NB4 (cell line): ENCODE measurements around the gene HES2.

Source experiments
- MYC ChIP-seq: IDR thresholded peaks from 2 replicates; pipeline ENCODE4 v1.6.1; 2011; ENCODE audit warnings: low read depth, low read length
- POLR2A ChIP-seq: IDR thresholded peaks from 2 replicates; pipeline ENCODE4 v1.6.1; 2011; ENCODE audit warnings: mild to moderate bottlenecking; ENCODE audit not compliant: insufficient read length; ENCODE audit errors: extremely low read depth
- TF ChIP-seq, protein P1 (sequence below): IDR thresholded peaks from one replicate; pipeline ENCODE4 v1.5.1; 2012; ENCODE audit warnings: low read depth, low read length

DNA sequence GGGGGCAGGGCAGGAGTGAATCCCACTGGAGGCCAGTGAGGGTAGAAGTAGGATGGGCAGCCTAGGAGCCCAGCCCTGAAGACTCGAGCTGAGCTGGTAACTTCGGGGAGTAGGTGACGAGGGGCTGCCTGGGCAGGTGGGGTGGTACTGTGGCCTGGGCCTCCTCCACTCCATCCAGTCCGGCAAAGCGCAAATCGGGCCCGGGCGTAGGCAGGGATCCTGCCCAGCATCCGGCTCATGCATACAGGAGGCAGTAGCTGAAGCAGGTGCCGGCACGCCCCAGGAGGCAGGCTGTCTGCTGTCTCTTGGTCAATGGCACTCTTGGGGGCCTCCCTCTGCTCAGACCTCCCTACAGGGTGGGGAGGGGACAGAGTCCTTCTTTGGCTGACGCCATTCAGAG is 47.5 kb upstream of the HES2 start:
- no peak for TF ChIP-seq MYC
- TF ChIP-seq, protein P1, sequence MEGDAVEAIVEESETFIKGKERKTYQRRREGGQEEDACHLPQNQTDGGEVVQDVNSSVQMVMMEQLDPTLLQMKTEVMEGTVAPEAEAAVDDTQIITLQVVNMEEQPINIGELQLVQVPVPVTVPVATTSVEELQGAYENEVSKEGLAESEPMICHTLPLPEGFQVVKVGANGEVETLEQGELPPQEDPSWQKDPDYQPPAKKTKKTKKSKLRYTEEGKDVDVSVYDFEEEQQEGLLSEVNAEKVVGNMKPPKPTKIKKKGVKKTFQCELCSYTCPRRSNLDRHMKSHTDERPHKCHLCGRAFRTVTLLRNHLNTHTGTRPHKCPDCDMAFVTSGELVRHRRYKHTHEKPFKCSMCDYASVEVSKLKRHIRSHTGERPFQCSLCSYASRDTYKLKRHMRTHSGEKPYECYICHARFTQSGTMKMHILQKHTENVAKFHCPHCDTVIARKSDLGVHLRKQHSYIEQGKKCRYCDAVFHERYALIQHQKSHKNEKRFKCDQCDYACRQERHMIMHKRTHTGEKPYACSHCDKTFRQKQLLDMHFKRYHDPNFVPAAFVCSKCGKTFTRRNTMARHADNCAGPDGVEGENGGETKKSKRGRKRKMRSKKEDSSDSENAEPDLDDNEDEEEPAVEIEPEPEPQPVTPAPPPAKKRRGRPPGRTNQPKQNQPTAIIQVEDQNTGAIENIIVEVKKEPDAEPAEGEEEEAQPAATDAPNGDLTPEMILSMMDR = no peak
- no peak for TF ChIP-seq POLR2A
